ENCODE results near the gene RFX2.

Gene RFX2

GRCh38 chr19:6063576-6064335 is 46.5 kb downstream of the RFX2 start:
- H3K27ac ChIP-seq, result no peak overlapping the region
- no peak for TF ChIP-seq CTCF (IDR thresholded peaks at IDR 0.05)
- TF ChIP-seq ZFX (IDR thresholded peaks at IDR 0.05; ENCODE audit: borderline replicate concordance), result no peak

DNA sequence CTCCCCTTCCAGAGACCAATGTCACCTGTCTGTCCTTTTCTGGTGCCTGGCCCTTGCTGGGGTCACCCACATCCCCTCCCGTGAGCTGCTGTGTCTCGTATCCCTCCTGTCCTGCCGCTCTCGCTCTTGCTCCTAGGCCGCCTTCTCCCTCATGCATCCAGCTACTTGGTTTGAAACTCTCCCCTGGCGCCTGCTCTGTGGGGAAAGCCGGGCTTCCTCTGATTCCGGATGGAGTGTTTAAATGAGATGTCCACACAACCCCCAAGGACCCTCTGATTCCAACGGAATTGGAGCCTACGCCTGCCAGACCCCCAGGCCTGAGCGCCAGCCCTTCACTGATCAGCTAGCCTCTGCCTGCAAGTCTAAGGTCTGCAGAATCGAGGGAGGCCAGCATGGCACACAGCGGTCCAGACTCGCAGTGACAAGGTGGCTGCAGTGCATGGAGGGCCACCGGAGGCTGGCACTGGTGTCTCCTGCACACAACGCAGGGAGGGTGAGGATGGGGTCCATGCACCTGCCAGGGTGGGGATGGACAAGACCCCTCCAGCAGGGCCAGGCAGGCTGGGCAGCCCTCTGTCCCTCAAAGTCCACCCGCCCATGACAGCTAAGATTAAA is 47.2 kb downstream of the RFX2 start:
- no peak overlapping the region for H3K27ac ChIP-seq
- TF ChIP-seq ZFX (IDR thresholded peaks at IDR 0.05; ENCODE audit: borderline replicate concordance), result no peak
- TF ChIP-seq CTCF (IDR thresholded peaks at IDR 0.05), result no peak

- no peak overlapping the region for H3K27ac ChIP-seq
- TF ChIP-seq CTCF (IDR thresholded peaks at IDR 0.05) (no peak), ZFX (IDR thresholded peaks at IDR 0.05; ENCODE audit: borderline replicate concordance) (no peak)
Measured at GRCh38 chr19:6062274-6062673, 48.0 kb downstream of the RFX2 start.

DNA sequence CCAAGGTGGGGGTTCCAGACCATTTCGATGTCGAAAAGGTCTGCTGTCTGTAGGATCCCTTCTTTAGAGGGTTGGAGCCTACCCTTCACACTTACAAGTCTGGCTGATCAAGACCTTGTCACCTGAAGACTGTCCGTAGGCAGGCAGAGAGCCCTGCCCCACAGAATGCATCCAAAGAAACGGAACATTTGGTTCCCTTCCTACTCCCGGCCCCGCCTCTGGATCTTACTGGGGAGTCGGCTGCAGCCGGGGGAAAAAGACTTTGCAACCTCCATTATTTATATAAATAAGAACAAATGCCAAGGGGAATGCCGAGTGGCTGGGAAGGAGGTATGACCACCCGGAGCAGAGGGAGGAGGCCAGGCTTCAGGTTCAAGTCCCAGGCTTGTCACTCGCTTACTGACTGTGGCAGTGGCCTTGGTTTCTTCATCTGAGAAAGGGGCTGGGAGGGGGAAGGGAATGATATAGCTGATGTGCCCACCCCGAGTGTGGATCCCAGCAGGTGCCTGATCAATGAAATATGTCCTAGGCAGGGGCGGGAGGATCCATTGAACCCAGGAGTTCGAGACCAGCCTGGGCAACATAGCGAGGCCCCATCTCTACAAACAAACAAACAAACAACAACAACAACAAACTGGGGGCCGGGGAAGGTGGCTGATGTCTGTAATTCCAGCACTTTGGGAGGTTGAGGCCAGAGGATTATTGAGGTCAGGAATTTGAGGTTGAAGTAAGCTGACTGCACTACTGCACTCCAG is 48.7 kb downstream of the RFX2 start:
- no peak overlapping the region for H3K27ac ChIP-seq
- TF ChIP-seq CTCF (IDR thresholded peaks at IDR 0.05) (no peak), ZFX (IDR thresholded peaks at IDR 0.05; ENCODE audit: borderline replicate concordance) (no peak)

DNA sequence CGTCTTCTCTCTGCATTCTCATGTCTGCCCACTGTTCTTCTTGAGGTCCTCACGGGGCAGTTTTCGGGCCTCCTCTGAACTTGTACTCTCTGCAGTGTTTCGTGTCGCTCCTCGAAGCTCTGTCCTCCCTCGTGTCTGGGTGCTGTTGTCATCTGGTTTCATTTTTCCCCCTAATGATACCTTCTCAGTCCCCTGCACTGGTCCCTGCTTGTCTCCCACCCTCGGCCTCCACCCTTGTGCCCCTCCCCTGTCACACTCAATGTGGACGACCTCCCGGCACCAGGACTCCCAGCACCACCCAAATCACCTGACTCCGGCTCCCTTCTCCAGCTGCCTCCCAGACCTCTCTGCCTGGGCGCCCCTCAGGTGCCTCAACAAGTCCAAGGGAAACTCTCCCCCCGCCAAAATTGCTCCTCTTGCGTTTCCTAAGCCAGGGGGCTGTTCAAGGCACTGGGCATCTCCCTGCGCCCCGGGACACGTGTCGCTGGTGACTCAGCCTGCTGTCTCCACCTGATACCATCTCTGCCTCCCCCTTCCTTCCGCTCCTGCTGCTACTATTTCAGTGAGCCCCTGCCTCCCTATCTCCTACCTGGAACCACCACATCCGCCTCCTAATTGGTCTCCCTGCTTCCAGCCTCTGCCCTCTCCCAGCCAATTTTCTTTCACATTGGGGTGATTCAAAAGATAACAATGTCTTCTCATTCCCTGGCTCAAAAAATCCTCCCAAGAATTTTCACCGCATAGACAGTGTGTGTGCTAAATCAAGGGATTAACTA is 49.5 kb downstream of the RFX2 start:
- TF ChIP-seq CTCF (IDR thresholded peaks at IDR 0.05) (no peak), ZFX (IDR thresholded peaks at IDR 0.05; ENCODE audit: borderline replicate concordance) (no peak)
- H3K27ac ChIP-seq, result no peak overlapping the region

DNA sequence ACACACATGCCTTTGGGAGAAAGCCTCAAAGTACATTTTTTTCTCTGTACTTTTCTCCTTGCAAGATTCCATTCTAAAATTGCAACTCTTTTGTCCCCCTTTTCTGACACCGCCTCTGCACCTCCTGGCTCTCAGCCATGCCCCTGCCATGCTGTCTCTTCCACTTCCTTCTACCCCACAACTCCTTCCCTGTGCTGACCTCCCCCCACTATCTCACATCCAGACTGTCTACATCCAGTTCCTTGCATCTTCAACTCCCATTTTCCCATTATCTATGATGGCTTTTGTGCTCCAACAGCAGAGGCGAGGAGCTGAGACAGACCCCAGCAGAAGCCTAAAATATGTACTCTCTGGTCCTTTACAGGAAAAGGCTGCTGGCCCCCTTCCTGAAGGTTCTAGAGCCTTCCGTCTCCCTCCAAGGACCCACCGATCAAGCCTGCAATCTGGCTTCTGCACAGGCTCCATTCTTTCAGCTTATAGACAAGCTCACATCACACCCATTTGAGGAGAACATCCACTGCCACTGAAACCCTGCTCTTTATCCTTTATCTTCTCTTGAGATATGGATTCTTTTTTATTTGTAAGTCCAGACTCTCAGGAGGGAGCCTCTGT is 50.2 kb downstream of the RFX2 start:
- TF ChIP-seq CTCF (IDR thresholded peaks at IDR 0.05), result no peak
- TF ChIP-seq ZFX (IDR thresholded peaks at IDR 0.05; ENCODE audit: borderline replicate concordance), result no peak
- H3K27ac ChIP-seq, result no peak overlapping the region

Measured in 22Rv1 (cell line).